HepG2 (cell line): ENCODE measurements around the gene ACSL5. TPM values are rescaled to one million over a fixed set of nuclear protein-coding genes. Genes with fewer than 3 reads are reported as not detected.

Experiments used
- ATF7-NPFF ChIP-seq: sonication (generic); formaldehyde crosslinking; IDR thresholded peaks from 2 replicates; pipeline ENCODE4 v1.8.1; 2023; ENCODE audit warnings: mild to moderate bottlenecking, low read depth, missing genetic modification reagents, moderate library complexity
- ELF4 ChIP-seq: sonication (generic); formaldehyde crosslinking; IDR thresholded peaks from 2 replicates; pipeline ENCODE4 v1.5.0; 2020; ENCODE audit warnings: missing genetic modification reagents, mild to moderate bottlenecking, moderate library complexity, borderline replicate concordance
- GTF2F1 ChIP-seq: fragments of 150-350 bp; IDR thresholded peaks from 2 replicates; pipeline ENCODE4 v1.6.1; 2014; ENCODE audit warnings: low read length
- HIVEP1 ChIP-seq: sonication (generic); formaldehyde crosslinking; IDR thresholded peaks from 2 replicates; pipeline ENCODE4 v1.4.0; 2020; ENCODE audit warnings: mild to moderate bottlenecking, missing genetic modification reagents
- IRF2 ChIP-seq: IDR thresholded peaks from 2 replicates; pipeline ENCODE4 v1.6.1; 2018; ENCODE audit warnings: missing genetic modification reagents, missing compliant biosample characterization
- KLF16 ChIP-seq, 2 experiments: sonication (generic) in 1 of 2; formaldehyde crosslinking in 1 of 2; IDR thresholded peaks; 2 replicates each; pipeline versions ENCODE4 v1.6.1 to v1.8.0; 2016 to 2023; ENCODE audit warnings: missing genetic modification reagents in 2 of 2, missing compliant biosample characterization in 1 of 2
- KLF9 ChIP-seq: IDR thresholded peaks from 2 replicates; pipeline ENCODE4 v1.6.1; 2016; ENCODE audit warnings: low read depth
- MIER3 ChIP-seq: IDR thresholded peaks from 2 replicates; pipeline ENCODE4 v1.6.1; 2016; ENCODE audit warnings: missing compliant biosample characterization, borderline replicate concordance
- NFIB ChIP-seq: sonication (generic); formaldehyde crosslinking; IDR thresholded peaks from 2 replicates; pipeline ENCODE4 v1.9.0; 2021; ENCODE audit warnings: missing genetic modification reagents, mild to moderate bottlenecking, borderline replicate concordance
- NFKBIZ ChIP-seq: IDR thresholded peaks from 2 replicates; pipeline ENCODE4 v1.6.1; 2018; ENCODE audit warnings: missing genetic modification reagents, missing compliant biosample characterization
- NFRKB ChIP-seq: fragments of 450-650 bp; IDR thresholded peaks from 2 replicates; pipeline ENCODE4 v1.6.1; 2017
- REL ChIP-seq: sonication (generic); formaldehyde crosslinking; conservative IDR thresholded peaks from 2 replicates; pipeline ENCODE4 v1.8.0; 2022; ENCODE audit warnings: mild to moderate bottlenecking, missing genetic modification reagents, moderate library complexity
- SOX13 ChIP-seq, 3 experiments: fragments of 450-650 bp in 1 of 3; sonication (generic) in 1 of 3; formaldehyde crosslinking in 1 of 3; IDR thresholded peaks in 2 of 3; conservative IDR thresholded peaks in 1 of 3; 2 replicates each; pipeline versions ENCODE4 v1.5.0 to v1.6.1; 2016 to 2020; ENCODE audit warnings: antibody characterized with exemption in 1 of 3, mild to moderate bottlenecking in 1 of 3, missing compliant biosample characterization in 1 of 3, missing genetic modification reagents in 1 of 3, moderate library complexity in 1 of 3
- STAT5B ChIP-seq: sonication (generic); formaldehyde crosslinking; IDR thresholded peaks from 2 replicates; pipeline ENCODE4 v1.4.0; 2020; ENCODE audit warnings: missing genetic modification reagents
- TP53 ChIP-seq: sonication (generic); formaldehyde crosslinking; conservative IDR thresholded peaks from 2 replicates; pipeline ENCODE4 v1.4.0; 2020; ENCODE audit warnings: missing genetic modification reagents
- ZBTB1 ChIP-seq: sonication (generic); formaldehyde crosslinking; IDR thresholded peaks from 2 replicates; pipeline ENCODE4 v1.4.0; 2020; ENCODE audit warnings: missing genetic modification reagents, borderline replicate concordance
- ZBTB7B ChIP-seq: sonication (generic); formaldehyde crosslinking; IDR thresholded peaks from 2 replicates; pipeline ENCODE4 v1.4.0; 2020; ENCODE audit warnings: missing genetic modification reagents
- ZNF296 ChIP-seq: sonication (generic); formaldehyde crosslinking; conservative IDR thresholded peaks from 2 replicates; pipeline ENCODE4 v1.5.0; 2020; ENCODE audit warnings: mild to moderate bottlenecking, missing genetic modification reagents
- ZNF317 ChIP-seq: sonication (generic); formaldehyde crosslinking; IDR thresholded peaks from 2 replicates; pipeline ENCODE4 v1.5.0; 2020; ENCODE audit warnings: mild to moderate bottlenecking, missing genetic modification reagents
- ZNF563 ChIP-seq: sonication (generic); formaldehyde crosslinking; IDR thresholded peaks from 2 replicates; pipeline ENCODE4 v1.8.0; 2022; ENCODE audit warnings: mild to moderate bottlenecking, moderate library complexity, missing genetic modification reagents
- ZNF614 ChIP-seq: IDR thresholded peaks from 2 replicates; pipeline ENCODE4 v1.6.1; 2018; ENCODE audit warnings: missing biosample characterization, missing genetic modification reagents, inconsistent platforms, borderline replicate concordance
- ZNF7 ChIP-seq: IDR thresholded peaks from 2 replicates; pipeline ENCODE4 v1.6.1; 2016; ENCODE audit warnings: missing biosample characterization, missing genetic modification reagents
- ZNF724P ChIP-seq: sonication (generic); formaldehyde crosslinking; IDR thresholded peaks from 2 replicates; pipeline ENCODE4 v1.8.0; 2022; ENCODE audit warnings: missing genetic modification reagents, borderline replicate concordance
- ZNF768 ChIP-seq: sonication (generic); formaldehyde crosslinking; IDR thresholded peaks from 2 replicates; pipeline ENCODE4 v1.4.0; 2020; ENCODE audit warnings: missing genetic modification reagents
- ZNF772 ChIP-seq: sonication (generic); formaldehyde crosslinking; IDR thresholded peaks from 2 replicates; pipeline ENCODE4 v1.5.0; 2020; ENCODE audit warnings: mild to moderate bottlenecking, missing genetic modification reagents
- ZNF850 ChIP-seq: sonication (generic); formaldehyde crosslinking; conservative IDR thresholded peaks from 2 replicates; pipeline ENCODE4 v1.9.0; 2021; ENCODE audit warnings: mild to moderate bottlenecking, missing genetic modification reagents
- ZNF878 ChIP-seq: sonication (generic); formaldehyde crosslinking; IDR thresholded peaks from 2 replicates; pipeline ENCODE4 v1.8.1; 2023; ENCODE audit warnings: mild to moderate bottlenecking, missing genetic modification reagents, moderate library complexity
- ZSCAN12 ChIP-seq: sonication (generic); formaldehyde crosslinking; IDR thresholded peaks from 2 replicates; pipeline ENCODE4 v1.9.0; 2021; ENCODE audit warnings: mild to moderate bottlenecking, missing genetic modification reagents
- ZSCAN21 ChIP-seq: sonication (generic); formaldehyde crosslinking; IDR thresholded peaks from 2 replicates; pipeline ENCODE4 v1.8.0; 2022; ENCODE audit warnings: mild to moderate bottlenecking, missing genetic modification reagents, moderate library complexity, borderline replicate concordance
- polyA plus RNA-seq, 8 experiments: library from polyadenylated mRNA; depleted of rRNA in 3 of 8; stranded (reverse) in 7 of 8; unstranded in 1 of 8; fragments of >200 nt; fragmentation: Illumina TruSeq in 4 of 8; extraction: Trizol in 4 of 8; gene quantifications; 2 replicates each; pipeline versions ENCODE4 v1.2.1 to v1.2.3, GENCODE V29; 2011 to 2016; ENCODE audit warnings: low read depth in 4 of 8, missing spikeins in 1 of 8, mixed read lengths in 1 of 8; ENCODE audit not compliant: insufficient read depth in 1 of 8
- total RNA-seq, 5 experiments: library from RNA; depleted of rRNA; stranded (reverse); fragments of >200 nt; fragmentation: Illumina TruSeq; extraction: Trizol; gene quantifications; 2 replicates each; pipeline ENCODE4 v1.2.3, GENCODE V29; 2016; ENCODE audit warnings: low read depth in 1 of 5
- TF ChIP-seq, protein P1 (sequence below): sonication (generic); formaldehyde crosslinking; conservative IDR thresholded peaks from 2 replicates; pipeline ENCODE4 v1.4.0; 2020; ENCODE audit warnings: missing genetic modification reagents
- TF ChIP-seq, protein P2 (sequence below): sonication (generic); formaldehyde crosslinking; IDR thresholded peaks from 2 replicates; pipeline ENCODE4 v1.8.0; 2022; ENCODE audit warnings: mild to moderate bottlenecking, missing genetic modification reagents
- TF ChIP-seq, protein P3 (sequence below): IDR thresholded peaks from 2 replicates; pipeline ENCODE4 v1.6.1; 2018; ENCODE audit warnings: missing genetic modification reagents

Gene ACSL5
- total and polyA plus RNA-seq, 2 of the 13 experiments (the other 11 are each of a cell fraction or from before 2014, with no cell fraction given), result 56.4 to 82.5 TPM

DNA sequence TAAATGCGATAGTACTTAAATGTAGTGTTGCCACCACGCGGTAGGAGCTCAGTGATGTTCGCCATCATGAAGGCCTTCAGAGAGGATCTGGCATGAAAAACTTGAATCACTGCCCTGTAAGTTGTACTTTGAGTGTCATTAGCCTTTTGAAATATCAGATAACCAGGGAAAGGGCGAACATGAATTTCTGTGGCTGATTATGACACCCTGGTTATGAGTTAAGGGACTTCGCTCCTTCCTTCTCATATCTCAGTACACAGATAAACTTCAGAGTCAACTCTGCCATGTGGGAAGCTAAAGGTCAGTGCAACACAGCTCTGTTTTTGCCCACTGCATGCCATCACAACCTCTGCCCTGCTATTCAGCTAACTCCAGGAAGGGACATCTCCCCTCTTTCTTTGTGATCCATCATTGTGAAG is 8.9 kb upstream of the ACSL5 start (continued):
- TF ChIP-seq, protein P1, sequence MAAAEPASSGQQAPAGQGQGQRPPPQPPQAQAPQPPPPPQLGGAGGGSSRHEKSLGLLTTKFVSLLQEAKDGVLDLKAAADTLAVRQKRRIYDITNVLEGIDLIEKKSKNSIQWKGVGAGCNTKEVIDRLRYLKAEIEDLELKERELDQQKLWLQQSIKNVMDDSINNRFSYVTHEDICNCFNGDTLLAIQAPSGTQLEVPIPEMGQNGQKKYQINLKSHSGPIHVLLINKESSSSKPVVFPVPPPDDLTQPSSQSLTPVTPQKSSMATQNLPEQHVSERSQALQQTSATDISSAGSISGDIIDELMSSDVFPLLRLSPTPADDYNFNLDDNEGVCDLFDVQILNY (CRISPR knock-in tag), result no peak
- TF ChIP-seq ZSCAN21 (CRISPR knock-in tag) (no peak), GTF2F1 (no peak), ZBTB1 (CRISPR knock-in tag) (no peak), ZSCAN12 (CRISPR knock-in tag) (no peak), ZNF296 (no peak), KLF9 (no peak), ZNF724P (CRISPR knock-in tag) (no peak), HIVEP1 (no peak), IRF2 (no peak), ATF7-NPFF (no peak), ZNF878 (peak; percentile 63; the same call in 1 of the 2 replicates), SOX13 (IDR thresholded peaks at IDR 0.05) (no peak), SOX13 (CRISPR knock-in tag; conservative IDR thresholded peaks at IDR 0.05 in 1 of 2, IDR thresholded peaks at IDR 0.05 in 1 of 2) (peak in 1 of 2 experiments; percentile 61; a peak in 1 of 4 replicates), ZNF317 (peak; percentile 66; the same call in 1 of the 2 replicates), TP53 (no peak), ZNF7 (no peak), ZNF768 (no peak), STAT5B (CRISPR knock-in tag) (no peak), ZNF614 (0 out of 2 replicates have a peak, but pooled peaks have one; percentile 28), NFRKB (no peak), ZBTB7B (CRISPR knock-in tag) (peak; percentile 47; the same call in 1 of the 2 replicates), MIER3 (no peak), ZNF563 (CRISPR knock-in tag) (no peak), ZNF850 (CRISPR knock-in tag) (no peak), NFIB (CRISPR knock-in tag) (no peak), ZNF772 (CRISPR knock-in tag) (no peak), ELF4 (CRISPR knock-in tag) (no peak), NFKBIZ (CRISPR knock-in tag) (no peak), REL (CRISPR knock-in tag) (no peak), KLF16 (CRISPR knock-in tag; IDR thresholded peaks at IDR 0.05) (no peak; a peak in 1 of 4 replicates)
- TF ChIP-seq, protein P2, sequence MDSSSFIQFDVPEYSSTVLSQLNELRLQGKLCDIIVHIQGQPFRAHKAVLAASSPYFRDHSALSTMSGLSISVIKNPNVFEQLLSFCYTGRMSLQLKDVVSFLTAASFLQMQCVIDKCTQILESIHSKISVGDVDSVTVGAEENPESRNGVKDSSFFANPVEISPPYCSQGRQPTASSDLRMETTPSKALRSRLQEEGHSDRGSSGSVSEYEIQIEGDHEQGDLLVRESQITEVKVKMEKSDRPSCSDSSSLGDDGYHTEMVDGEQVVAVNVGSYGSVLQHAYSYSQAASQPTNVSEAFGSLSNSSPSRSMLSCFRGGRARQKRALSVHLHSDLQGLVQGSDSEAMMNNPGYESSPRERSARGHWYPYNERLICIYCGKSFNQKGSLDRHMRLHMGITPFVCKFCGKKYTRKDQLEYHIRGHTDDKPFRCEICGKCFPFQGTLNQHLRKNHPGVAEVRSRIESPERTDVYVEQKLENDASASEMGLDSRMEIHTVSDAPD (CRISPR knock-in tag), result no peak; the same call in 1 of the 2 replicates
- TF ChIP-seq, protein P3, sequence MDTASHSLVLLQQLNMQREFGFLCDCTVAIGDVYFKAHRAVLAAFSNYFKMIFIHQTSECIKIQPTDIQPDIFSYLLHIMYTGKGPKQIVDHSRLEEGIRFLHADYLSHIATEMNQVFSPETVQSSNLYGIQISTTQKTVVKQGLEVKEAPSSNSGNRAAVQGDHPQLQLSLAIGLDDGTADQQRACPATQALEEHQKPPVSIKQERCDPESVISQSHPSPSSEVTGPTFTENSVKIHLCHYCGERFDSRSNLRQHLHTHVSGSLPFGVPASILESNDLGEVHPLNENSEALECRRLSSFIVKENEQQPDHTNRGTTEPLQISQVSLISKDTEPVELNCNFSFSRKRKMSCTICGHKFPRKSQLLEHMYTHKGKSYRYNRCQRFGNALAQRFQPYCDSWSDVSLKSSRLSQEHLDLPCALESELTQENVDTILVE (CRISPR knock-in tag), result no peak
